HUES64 (cell line): ENCODE results near the gene JMY.

Experiments
- H3K27ac ChIP-seq: 2 replicates; pipeline ENCODE4 v1.7.0; 2013; ENCODE audit warnings: low read depth, low read length, inconsistent platforms
- H3K27me3 ChIP-seq: 2 replicates; pipeline ENCODE4 v1.6.1; 2013; ENCODE audit warnings: mild to moderate bottlenecking, low read length; ENCODE audit not compliant: insufficient read depth
- H3K36me3 ChIP-seq: 2 replicates; pipeline ENCODE4 v1.6.1; 2013; ENCODE audit warnings: mild to moderate bottlenecking, low read length; ENCODE audit not compliant: insufficient read depth
- H3K4me1 ChIP-seq: 2 replicates; pipeline ENCODE4 v1.6.1; 2013; ENCODE audit warnings: mild to moderate bottlenecking, low read length, moderate library complexity; ENCODE audit not compliant: insufficient read depth
- H3K4me3 ChIP-seq: 2 replicates; pipeline ENCODE4 v1.5.1; 2013; ENCODE audit warnings: mild to moderate bottlenecking, low read length, moderate library complexity
- H3K9ac ChIP-seq: 2 replicates; pipeline ENCODE4 v1.6.1; 2013; ENCODE audit warnings: mild to moderate bottlenecking, low read depth, low read length
- H3K9me3 ChIP-seq: 2 replicates; pipeline ENCODE4 v1.6.1; 2013; ENCODE audit warnings: low read depth, low read length; ENCODE audit not compliant: insufficient read depth
- WGBS: fragments of 150-250, 120-280 bp; methylation state at CpG from one replicate; pipeline ENCODE4 v1.1.7; 2013; ENCODE audit warnings: missing lambda C conversion rate; 5-methylcytosine and 5-hydroxymethylcytosine counted together

JMY gene

GRCh38 chr5:79209505-79209904 lies 26.4 kb upstream of the JMY start:
- Histone ChIP-seq H3K9me3 (no peaks in the 10 kb centered on the region), H3K27ac (no peak overlapping the region), H3K4me3 (no peak overlapping the region), H3K4me1 (no peaks in the 10 kb centered on the region), H3K36me3 (no peaks in the 10 kb centered on the region), H3K9ac (no peak overlapping the region), H3K27me3 (no peaks in the 10 kb centered on the region)

DNA sequence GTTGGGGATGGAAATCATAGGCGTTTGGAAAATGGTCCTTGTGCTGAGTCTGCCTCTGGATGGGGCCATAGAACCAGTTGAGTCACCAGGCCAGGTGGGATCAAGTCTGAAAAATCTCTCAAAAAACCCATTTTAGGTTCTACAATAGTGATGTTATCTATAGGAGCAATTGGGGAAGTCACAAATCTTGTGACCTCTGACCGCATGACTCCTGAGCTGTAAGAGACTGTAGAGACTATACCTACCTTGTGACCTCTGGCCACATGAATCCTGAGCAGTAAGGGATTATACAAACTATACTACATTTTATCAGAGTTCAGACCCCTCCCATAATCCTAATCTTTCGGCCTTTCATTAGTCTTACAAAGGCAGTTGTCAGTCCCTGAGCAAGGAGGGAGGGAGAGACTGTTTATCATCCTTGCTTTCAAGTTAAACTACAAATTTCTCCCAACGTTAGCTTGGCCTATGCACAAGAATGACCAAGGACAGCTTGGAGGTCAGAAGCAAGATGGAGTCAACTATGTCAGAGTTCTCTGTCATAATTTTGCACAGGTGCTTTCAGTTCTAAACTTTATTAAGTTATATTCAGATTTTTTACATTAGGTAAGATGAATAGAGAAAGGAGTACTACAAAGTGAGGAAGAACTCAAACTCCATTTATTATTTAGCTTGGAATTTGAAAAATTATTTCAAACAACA lies 11.5 kb upstream of the JMY start:
- Histone ChIP-seq H3K4me1 (no peaks in the 10 kb centered on the region), H3K4me3 (no peak overlapping the region), H3K36me3 (no peaks in the 10 kb centered on the region), H3K27ac (no peak overlapping the region), H3K27me3 (no peaks in the 10 kb centered on the region), H3K9me3 (no peaks in the 10 kb centered on the region), H3K9ac (no peak overlapping the region)
- 88% methylated on average over 4 of the region's 4 CpGs for WGBS

GRCh38 chr5:79225026-79225425 lies 10.9 kb upstream of the JMY start:
- Histone ChIP-seq H3K4me3 (no peak overlapping the region), H3K36me3 (no peaks in the 10 kb centered on the region), H3K9ac (no peak overlapping the region), H3K27ac (no peak overlapping the region), H3K27me3 (no peaks in the 10 kb centered on the region), H3K9me3 (no peaks in the 10 kb centered on the region), H3K4me1 (no peaks in the 10 kb centered on the region)
- 76% methylated on average over 2 of the region's 2 CpGs for WGBS

GRCh38 chr5:79225441-79225840 lies 10.5 kb upstream of the JMY start:
- H3K27ac ChIP-seq = no peak overlapping the region
- no peaks in the 10 kb centered on the region for H3K9me3 ChIP-seq
- no peak overlapping the region for H3K9ac ChIP-seq
- no peak overlapping the region for H3K4me3 ChIP-seq
- WGBS = 95% methylated on average over 5 of the region's 5 CpGs
- H3K36me3 ChIP-seq = no peaks in the 10 kb centered on the region
- no peaks in the 10 kb centered on the region for H3K4me1 ChIP-seq
- H3K27me3 ChIP-seq = no peaks in the 10 kb centered on the region

- Histone ChIP-seq H3K4me3 (no peak overlapping the region), H3K9ac (no peak overlapping the region)
Observed at GRCh38 chr5:79227484-79228025, 8.4 kb upstream of the JMY start.

GRCh38 chr5:79229357-79230174 lies 6.4 kb upstream of the JMY start:
- Histone ChIP-seq H3K36me3 (no peaks in the 10 kb centered on the region), H3K4me3 (no peak overlapping the region), H3K27me3 (peaks cover 2% of the 10 kb centered on the region; the same call in 1 of the 2 replicates), H3K4me1 (no peaks in the 10 kb centered on the region), H3K9ac (no peak overlapping the region), H3K27ac (no peak overlapping the region), H3K9me3 (no peaks in the 10 kb centered on the region)
- 94% methylated on average over 10 of the region's 10 CpGs for WGBS

More at GRCh38 chr5:79227484-79228025, 8.4 kb upstream of the JMY start:
- Histone ChIP-seq H3K27me3 (no peaks in the 10 kb centered on the region), H3K36me3 (no peaks in the 10 kb centered on the region), H3K27ac (no peak overlapping the region), H3K4me1 (no peaks in the 10 kb centered on the region), H3K9me3 (no peaks in the 10 kb centered on the region)
- 92% methylated on average over 4 of the region's 4 CpGs for WGBS

- peak overlapping the region; percentile 90 for H3K4me3 ChIP-seq
- peaks cover 9% of the 10 kb centered on the region for H3K4me1 ChIP-seq
- H3K27ac ChIP-seq = no peak overlapping the region
- no peaks in the 10 kb centered on the region for H3K36me3 ChIP-seq
- no peaks in the 10 kb centered on the region for H3K9me3 ChIP-seq
- peak overlapping the region; percentile 74 for H3K9ac ChIP-seq
- WGBS = 33% methylated on average over 1 of the region's 2 CpGs
- H3K27me3 ChIP-seq = peaks cover 25% of the 10 kb centered on the region
Observed at GRCh38 chr5:79235261-79235633, 684 bp upstream of the JMY start.

GRCh38 chr5:79236362-79236969 lies 535 bp downstream of the JMY start:
- Histone ChIP-seq H3K9me3 (no peaks in the 10 kb centered on the region), H3K9ac (peak overlapping the region; percentile 91), H3K36me3 (no peaks in the 10 kb centered on the region), H3K27me3 (peaks cover 25% of the 10 kb centered on the region), H3K4me1 (peaks cover 17% of the 10 kb centered on the region), H3K27ac (peak overlapping the region; percentile 90; the same call in 1 of the 2 replicates), H3K4me3 (peak overlapping the region; percentile 90)
- under 1% methylated on average over 78 of the region's 78 CpGs for WGBS

DNA sequence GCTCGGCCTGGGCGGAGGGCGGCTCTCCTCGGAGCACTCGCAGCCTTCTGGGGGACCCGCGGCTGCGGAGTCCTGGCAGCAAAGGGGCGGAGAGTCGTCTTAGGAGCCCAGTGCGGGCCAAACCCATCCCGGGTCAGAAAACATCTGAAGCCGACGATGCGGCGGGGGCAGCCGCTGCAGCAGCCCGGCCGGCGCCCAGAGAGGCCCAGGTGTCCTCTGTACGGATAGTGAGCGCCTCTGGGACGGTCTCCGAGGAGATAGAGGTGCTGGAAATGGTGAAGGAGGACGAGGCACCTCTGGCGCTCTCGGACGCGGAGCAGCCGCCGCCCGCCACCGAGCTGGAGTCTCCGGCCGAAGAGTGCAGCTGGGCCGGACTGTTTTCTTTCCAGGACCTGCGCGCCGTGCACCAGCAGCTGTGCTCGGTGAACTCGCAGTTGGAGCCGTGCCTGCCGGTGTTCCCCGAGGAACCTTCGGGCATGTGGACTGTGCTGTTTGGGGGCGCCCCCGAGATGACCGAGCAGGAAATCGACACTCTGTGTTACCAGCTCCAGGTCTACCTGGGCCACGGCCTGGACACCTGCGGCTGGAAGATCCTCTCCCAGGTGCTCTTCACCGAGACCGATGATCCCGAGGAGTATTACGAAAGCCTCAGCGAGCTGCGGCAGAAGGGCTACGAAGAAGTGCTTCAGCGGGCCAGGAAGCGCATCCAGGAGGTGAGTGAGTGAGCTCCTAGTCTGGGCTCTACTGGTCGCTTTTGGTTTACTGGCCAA lies 1.2 kb downstream of the JMY start:
- Histone ChIP-seq H3K36me3 (no peaks in the 10 kb centered on the region), H3K9ac (peak overlapping the region; percentile 91), H3K4me3 (peak overlapping the region; percentile 90), H3K27ac (peak overlapping the region; percentile 90; the same call in 1 of the 2 replicates), H3K4me1 (peaks cover 20% of the 10 kb centered on the region), H3K27me3 (peaks cover 25% of the 10 kb centered on the region), H3K9me3 (no peaks in the 10 kb centered on the region)
- WGBS = under 1% methylated on average over 61 of the region's 61 CpGs

DNA sequence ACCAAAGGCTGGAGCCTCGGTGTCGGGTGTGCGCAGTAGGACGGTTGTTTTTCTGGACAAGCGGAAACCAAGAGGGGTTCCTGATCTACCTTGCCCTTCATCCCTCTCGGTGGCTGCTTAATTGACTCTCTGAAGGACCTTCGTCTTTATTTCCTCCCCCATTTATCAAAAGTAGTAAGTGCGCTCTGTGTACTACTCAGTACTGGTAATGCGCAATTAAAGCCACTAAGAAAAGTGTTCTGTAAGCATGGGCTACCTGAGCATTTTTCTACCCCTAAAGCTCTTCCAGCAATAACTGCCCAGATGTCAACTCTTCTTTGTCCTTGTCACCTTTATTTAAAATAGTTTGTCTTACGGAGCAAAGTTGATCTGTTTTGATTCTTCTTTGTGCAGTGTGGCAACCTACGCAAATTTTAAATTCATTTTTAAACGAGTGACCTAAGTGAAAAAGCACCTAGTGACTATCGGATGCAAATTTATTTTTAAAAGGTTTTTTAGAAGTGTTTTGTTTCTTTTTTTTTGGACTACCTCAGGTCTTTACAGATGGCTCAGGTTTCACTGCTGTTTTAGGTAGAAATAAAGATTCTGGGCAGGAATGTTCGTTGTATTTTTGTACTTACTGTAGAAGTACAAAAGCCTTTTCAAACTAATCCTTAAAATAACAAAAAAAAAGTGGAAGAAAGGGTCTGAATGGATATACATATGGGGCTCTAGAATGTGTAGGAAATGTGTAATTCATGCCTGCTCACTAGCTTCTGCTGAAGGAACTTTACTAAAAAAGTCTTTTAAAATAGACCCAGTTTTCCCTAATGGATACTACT lies 2.0 kb downstream of the JMY start:
- WGBS = 11% methylated on average over 13 of the region's 14 CpGs
- H3K9me3 ChIP-seq = no peaks in the 10 kb centered on the region
- peak overlapping the region; percentile 90 for H3K4me3 ChIP-seq
- H3K36me3 ChIP-seq = no peaks in the 10 kb centered on the region
- no peak overlapping the region for H3K27ac ChIP-seq
- peaks cover 25% of the 10 kb centered on the region for H3K27me3 ChIP-seq
- peak overlapping the region; percentile 91 for H3K9ac ChIP-seq
- H3K4me1 ChIP-seq = peaks cover 20% of the 10 kb centered on the region
